ENCODE results near the gene CYP24A1. TPM values are rescaled to one million over a fixed set of nuclear protein-coding genes. Genes with fewer than 3 reads are reported as not detected.
A peak's percentile ranks its signal among the peaks of the same experiment; 100 is the strongest.

CYP24A1 gene
- polyA plus RNA-seq, 1 of the 3 experiments (the other 2 are of a cell fraction): 8.8 TPM

DNA sequence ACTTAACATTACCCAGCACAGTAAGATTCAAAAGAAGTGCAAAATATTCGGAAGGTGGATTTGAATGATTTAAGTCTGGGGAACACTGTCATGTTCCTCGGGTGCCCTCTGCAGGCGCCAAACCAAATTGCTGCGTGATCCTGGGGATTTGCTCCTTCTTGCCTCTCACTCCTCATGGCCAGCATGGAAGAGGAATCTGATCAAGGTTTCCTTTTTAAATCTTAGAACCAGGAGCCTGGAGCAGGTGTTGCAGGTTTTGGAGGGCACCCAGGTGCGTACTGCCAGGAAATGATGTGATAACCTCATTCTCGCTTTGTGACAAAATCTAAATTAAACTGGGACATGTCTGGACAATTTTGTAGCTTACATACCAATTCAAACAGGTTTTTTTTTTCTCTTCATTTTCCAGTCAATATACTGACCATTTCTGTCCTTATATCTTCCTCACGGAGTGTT lies 26.0 kb upstream of the CYP24A1 start:
- Histone ChIP-seq H4K20me1 (ENCODE audit: insufficient read depth) (no peaks in the 10 kb centered on the region), H2AFZ (ENCODE audit: low read depth) (no peak overlapping the region), H3K4me2 (no peak overlapping the region)

GRCh38 chr20:54199283-54199682 lies 25.5 kb upstream of the CYP24A1 start:
- Histone ChIP-seq H3K9ac (no peak overlapping the region), H3K79me2 (ENCODE audit: insufficient read depth) (no peaks in the 10 kb centered on the region), H3K9me2 (no peaks in the 10 kb centered on the region), H3K9me3 (no peaks in the 10 kb centered on the region), H3K27ac (ENCODE audit: low read depth in 2 of 2, low read length in 1 of 2) (no peak overlapping the region), H3K4me3 (ENCODE audit: low read depth in 2 of 2, low read length in 1 of 2) (peak overlapping the region in 1 of 2 experiments; percentile 45; a peak in 1 of 4 replicates), H3K4me2 (no peak overlapping the region), H3K36me3 (replicated peaks in 1 of 2; ENCODE audit: control insufficient read depth in 1 of 2, insufficient read depth in 2 of 2, low read length in 1 of 2) (no peaks in the 10 kb centered on the region), H2AFZ (ENCODE audit: low read depth) (no peak overlapping the region), H3K27me3 (ENCODE audit: insufficient read depth) (no peaks in the 10 kb centered on the region), H3K4me1 (ENCODE audit: control insufficient read depth in 1 of 2, insufficient read depth in 2 of 2, low read depth in 1 of 2, low read length in 1 of 2) (no peaks in the 10 kb centered on the region), H4K20me1 (ENCODE audit: insufficient read depth) (no peaks in the 10 kb centered on the region), H3F3A (replicated peaks; ENCODE audit: insufficient read depth) (peaks cover 9% of the 10 kb centered on the region)
- CTCF ChIA-PET: interaction anchor here (0.5 to 19.4 kb wide), 33 partner anchors 9 to 538 kb away, joined by 3 to 499 read pairs (median 5); partner anchors contain the start of genes CYP24A1 and PFDN4
- 57% methylated on average over 6 of the region's 6 CpGs for WGBS (ENCODE audit: low lambda C conversion rate)
- POLR2A ChIA-PET: no interaction called here
- TF ChIP-seq FOSL2 (IDR thresholded peaks at IDR 0.05; ENCODE audit: borderline replicate concordance, low read depth) (no peak), TEAD4 (IDR thresholded peaks at IDR 0.05; ENCODE audit: borderline replicate concordance, insufficient read depth) (no peak), JUND (IDR thresholded peaks at IDR 0.05) (no peak), FOXJ3 (CRISPR knock-in tag; IDR thresholded peaks at IDR 0.05) (no peak), USF1 (IDR thresholded peaks at IDR 0.05; ENCODE audit: borderline replicate concordance, low read depth) (no peak), SMC3 (IDR thresholded peaks at IDR 0.05; ENCODE audit: low read depth, low read length) (no peak), USF2 (IDR thresholded peaks at IDR 0.05; ENCODE audit: borderline replicate concordance, low read depth, low read length) (no peak), MEF2A (IDR thresholded peaks at IDR 0.05; ENCODE audit: borderline replicate concordance, low read depth) (no peak)
- no peak for DNase-seq

More for the DNA sequence above, 26.0 kb upstream of the CYP24A1 start:
- ChIA-PET POLR2A (no interaction called here), CTCF (interaction anchor here (0.5 to 19.4 kb wide), 46 partner anchors 8 to 620 kb away, joined by 3 to 499 read pairs (median 4); partner anchors contain the start of genes CYP24A1 and PFDN4)
- Histone ChIP-seq H3K4me1 (ENCODE audit: control insufficient read depth in 1 of 2, insufficient read depth in 2 of 2, low read depth in 1 of 2, low read length in 1 of 2) (no peaks in the 10 kb centered on the region), H3K27ac (ENCODE audit: low read depth in 2 of 2, low read length in 1 of 2) (no peak overlapping the region), H3K27me3 (ENCODE audit: insufficient read depth) (no peaks in the 10 kb centered on the region), H3K9me2 (no peaks in the 10 kb centered on the region), H3K9ac (no peak overlapping the region), H3K9me3 (no peaks in the 10 kb centered on the region), H3K36me3 (replicated peaks in 1 of 2; ENCODE audit: control insufficient read depth in 1 of 2, insufficient read depth in 2 of 2, low read length in 1 of 2) (no peaks in the 10 kb centered on the region), H3F3A (replicated peaks; ENCODE audit: insufficient read depth) (peaks cover 9% of the 10 kb centered on the region), H3K4me3 (ENCODE audit: low read depth in 2 of 2, low read length in 1 of 2) (peak overlapping the region in 1 of 2 experiments; percentile 45; a peak in 1 of 4 replicates), H3K79me2 (ENCODE audit: insufficient read depth) (no peaks in the 10 kb centered on the region)
- TF ChIP-seq SMC3 (IDR thresholded peaks at IDR 0.05; ENCODE audit: low read depth, low read length) (peak; percentile 93), GATA2 (CRISPR knock-in tag; IDR thresholded peaks at IDR 0.05) (no peak), CTCF (IDR thresholded peaks at IDR 0.05) (peak; percentile 97), RAD21 (IDR thresholded peaks at IDR 0.05; ENCODE audit: low read length) (peak; percentile 96)
- peak; percentile 70 for DNase-seq
- 7% methylated on average over 7 of the region's 7 CpGs for WGBS (ENCODE audit: low lambda C conversion rate)

Measured in SK-N-SH (cell line).